GM12878 (cell line): Measurements from ENCODE around the gene ASCC1. TPM values are rescaled to one million over a fixed set of nuclear protein-coding genes. Genes with fewer than 3 reads are reported as not detected.

ENCODE experiments used
- ATAC-seq: fragments of 200-7000 bp; cut with Tn5 transposase; 3 replicates; pipeline ENCODE4 v1.9.1; 2020; ENCODE audit warnings: mild to moderate bottlenecking, moderate library complexity
- BruUV-seq: library from RNA; stranded (reverse); fragments of 400-500 nt; replicated peaks from 2 replicates; lab custom pipeline; 2021; lab: Mats Ljungman, UMichigan
- CTCF ChIA-PET: fragments of 300-600 bp; sonication (Branson Sonifier 250); formaldehyde crosslinking; extraction: SDS; loops from one replicate; lab custom pipeline; 2021; ENCODE audit warnings: inconsistent platforms; lab: Yijun Ruan, JAX
- POLR2A ChIA-PET: fragments of 350-600 bp; formaldehyde crosslinking; extraction: SDS; loops from one replicate; lab custom pipeline; 2021; ENCODE audit warnings: inconsistent platforms; lab: Charles Lee
- RAD21 ChIA-PET: fragments of 300-600 bp; sonication (Branson Sonifier 250); formaldehyde crosslinking; loops from one replicate; lab custom pipeline; 2023; ENCODE audit warnings: antibody characterized with exemption; ENCODE audit not compliant: unreplicated experiment; lab: Charles Lee
- SMC1A ChIA-PET: fragments of 300-600 bp; sonication (Branson Sonifier 250); formaldehyde crosslinking; loops from one replicate; lab custom pipeline; 2023; ENCODE audit not compliant: unreplicated experiment, uncharacterized antibody; lab: Charles Lee
- DNase-seq: peaks from one replicate; pipeline ENCODE4 v3.0.0-alpha.2; 2011; ENCODE audit warnings: low read depth, low spot score
- FAIRE-seq: peaks from 3 replicates; lab custom pipeline; 2011; peaks lifted over from hg19 to GRCh38; lab: Jason Lieb, UNC
- H2AFZ ChIP-seq: 2 replicates; pipeline ENCODE4 v1.6.0; 2011; ENCODE audit warnings: low read depth, low read length, control low read depth; ENCODE audit not compliant: control insufficient read depth
- H3K27ac ChIP-seq: 2 replicates; pipeline ENCODE4 v1.5.1; 2011; ENCODE audit warnings: control low read depth; ENCODE audit not compliant: control insufficient read depth, insufficient read depth
- H3K27me3 ChIP-seq, 2 experiments: replicated peaks in 1 of 2; 2 replicates each; pipeline versions ENCODE4 v1.6.0 to v1.6.1; 2011; ENCODE audit warnings: low read length in 1 of 2; ENCODE audit not compliant: control insufficient read depth in 2 of 2, insufficient read depth in 2 of 2
- H3K36me3 ChIP-seq, 2 experiments: 2 replicates each; pipeline ENCODE4 v1.5.1; 2011; ENCODE audit warnings: low read length in 1 of 2; ENCODE audit not compliant: control insufficient read depth in 2 of 2, insufficient read depth in 2 of 2
- H3K4me1 ChIP-seq: 2 replicates; pipeline ENCODE4 v1.6.1; 2011; ENCODE audit warnings: mild to moderate bottlenecking, low read length, moderate library complexity, mixed read lengths; ENCODE audit not compliant: control insufficient read depth, insufficient read depth
- H3K4me2 ChIP-seq: 2 replicates; pipeline ENCODE4 v1.6.0; 2011; ENCODE audit warnings: control low read depth; ENCODE audit not compliant: control insufficient read depth, insufficient read depth
- H3K4me3 ChIP-seq: fragments of 200-600 bp; sonication (generic); 2 replicates; pipeline ENCODE4 v1.5.1; 2016
- H3K79me2 ChIP-seq: 2 replicates; pipeline ENCODE4 v1.6.0; 2011; ENCODE audit warnings: low read length; ENCODE audit not compliant: control insufficient read depth, insufficient read depth
- H3K9ac ChIP-seq: 2 replicates; pipeline ENCODE4 v1.8.0; 2011; ENCODE audit warnings: low read length, control low read depth, mixed read lengths; ENCODE audit not compliant: control insufficient read depth, insufficient read depth
- H3K9me3 ChIP-seq: replicated peaks from 3 replicates; pipeline ENCODE4 v1.5.1; 2011; ENCODE audit warnings: mild to moderate bottlenecking, low read length; ENCODE audit not compliant: control insufficient read depth, insufficient read depth
- H4K20me1 ChIP-seq: 2 replicates; pipeline ENCODE4 v1.6.0; 2011; ENCODE audit not compliant: control insufficient read depth, insufficient read depth
- CHD1 ChIP-seq: IDR thresholded peaks from 2 replicates; pipeline ENCODE4 v1.6.1; 2012; ENCODE audit warnings: low read depth, low read length, improper control_type of control experiment
- CREB1 ChIP-seq: IDR thresholded peaks from 2 replicates; pipeline ENCODE4 v1.6.1; 2012; ENCODE audit warnings: low read depth, mild to moderate bottlenecking, inconsistent platforms
- IRF3 ChIP-seq: fragments of 450-650 bp; IDR thresholded peaks from 2 replicates; pipeline ENCODE4 v1.6.1; 2014; ENCODE audit warnings: mild to moderate bottlenecking
- KDM1A ChIP-seq: fragments of 200-600 bp; sonication (generic); IDR thresholded peaks from 2 replicates; pipeline ENCODE4 v1.6.1; 2016; ENCODE audit warnings: borderline replicate concordance
- MYB ChIP-seq: fragments of 150-350 bp; IDR thresholded peaks from 2 replicates; pipeline ENCODE4 v1.6.1; 2014; ENCODE audit warnings: mild to moderate bottlenecking, low read depth, low read length, borderline replicate concordance
- SMAD5 ChIP-seq: IDR thresholded peaks from 2 replicates; pipeline ENCODE4 v1.6.1; 2016; ENCODE audit warnings: antibody characterized with exemption, low read depth
- SUZ12 ChIP-seq: fragments of 200-600 bp; sonication (generic); IDR thresholded peaks from one replicate; pipeline ENCODE4 v1.6.1; 2018; ENCODE audit warnings: antibody characterized with exemption, mild to moderate bottlenecking; ENCODE audit not compliant: unreplicated experiment
- YY1 ChIP-seq: IDR thresholded peaks from 2 replicates; pipeline ENCODE4 v1.6.1; 2011; ENCODE audit warnings: low read depth, mild to moderate bottlenecking, low read length
- WGBS: methylation state at CpG from one replicate; pipeline ENCODE4 v1.1.6; 2016; ENCODE audit warnings: low lambda C conversion rate; ENCODE audit not compliant: insufficient replicate concordance, insufficient coverage; ENCODE audit errors: missing lambda C conversion rate; 5-methylcytosine and 5-hydroxymethylcytosine counted together
- in situ Hi-C: fragments of 300-500 bp; cut with MboI; formaldehyde crosslinking; loops from 9 replicates; pipeline ENCODE4 v1.14.3; 2018; ENCODE audit warnings: mixed read lengths
- intact Hi-C: fragments of 100-400 bp; cut with micrococcal nuclease; formaldehyde crosslinking; loops from one replicate; pipeline ENCODE4 v1.14.2; 2022; ENCODE audit not compliant: unreplicated experiment
- polyA plus RNA-seq, 11 experiments: library from polyadenylated mRNA; depleted of rRNA in 4 of 11; unstranded in 6 of 11; stranded (reverse) in 5 of 11; fragments of >200 nt; fragmentation: Nextera tagmentation in 4 of 11; fragmentation: Illumina TruSeq in 1 of 11; extraction: Ambion mirVana in 4 of 11; extraction: Trizol in 1 of 11; gene quantifications; 1 replicate in 1 of 11; 2 replicates in 10 of 11; pipeline versions ENCODE4 v1.2.1 to v1.2.3, GENCODE V29; 2011 to 2016; ENCODE audit warnings: inconsistent platforms in 2 of 11, missing spikeins in 2 of 11, low read depth in 1 of 11
- total RNA-seq, 4 experiments: library from RNA; depleted of rRNA in 3 of 4; stranded (reverse); fragments of >200 nt in 3 of 4; fragmentation: Illumina TruSeq in 1 of 4; extraction: Trizol in 1 of 4; gene quantifications; 2 replicates each; pipeline versions ENCODE4 v1.2.1 to v1.2.3, GENCODE V29; 2013 to 2021
- TF ChIP-seq, protein P1 (sequence below): fragments of 450-650 bp; IDR thresholded peaks from 2 replicates; pipeline ENCODE4 v1.6.1; 2017; ENCODE audit warnings: low read depth, mild to moderate bottlenecking, moderate library complexity

The ASCC1 gene
- total and polyA plus RNA-seq, 10 of the 15 experiments (the other 5 are each of a cell fraction or from before 2014, with no cell fraction given) = 23.3 to 80.6 (median 42.8) TPM

DNA sequence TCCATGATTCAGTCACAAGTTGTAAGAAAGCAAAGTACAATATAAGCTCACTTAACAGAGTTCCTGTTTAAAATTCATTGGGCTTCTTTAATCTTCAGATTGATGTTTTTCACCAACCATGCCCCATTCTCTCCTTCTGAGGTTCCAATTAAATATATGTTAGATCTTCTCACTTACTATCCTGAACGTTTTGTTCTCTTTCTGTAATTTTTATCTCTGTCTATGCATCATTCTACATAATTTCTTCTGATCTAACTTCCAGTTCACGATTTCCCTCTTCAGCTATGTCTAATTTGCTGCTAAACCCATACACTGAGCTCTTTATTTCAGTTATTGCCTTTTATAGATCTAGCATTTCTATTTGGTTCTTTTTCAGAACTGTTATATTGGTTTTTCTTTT, 99.7 kb downstream of the ASCC1 start:
- CTCF ChIA-PET = interaction anchor here (0.7 to 3.8 kb wide), 9 partner anchors 10 to 256 kb away, joined by 3 to 16 read pairs (median 3); no protein-coding TSS in a partner anchor
- Histone ChIP-seq H4K20me1 (no peaks in the 10 kb centered on the region), H3K4me3 (no peak overlapping the region), H2AFZ (no peak overlapping the region), H3K36me3 (peaks cover 0 to 4% of the 10 kb centered on the region in 2 experiments; a peak in 1 of 4 replicates), H3K27ac (no peak overlapping the region), H3K4me1 (no peaks in the 10 kb centered on the region)
- in situ Hi-C loops = no loop called here
- no peak for FAIRE-seq
- SMC1A ChIA-PET = interaction anchor here (1.2 to 3.0 kb wide), 2 partner anchors 17 to 29 kb away, joined by 3 to 9 read pairs; no protein-coding TSS in a partner anchor
- RAD21 ChIA-PET = interaction anchor here (1.2 kb wide), 1 partner anchor 16 kb away, joined by 3 read pairs; no protein-coding TSS in a partner anchor
- no peak for ATAC-seq
- TF ChIP-seq SUZ12 (no peak), CHD1 (no peak), KDM1A (no peak), CREB1 (no peak), SMAD5 (no peak), IRF3 (no peak), MYB (no peak), YY1 (no peak)
- TF ChIP-seq, protein P1, sequence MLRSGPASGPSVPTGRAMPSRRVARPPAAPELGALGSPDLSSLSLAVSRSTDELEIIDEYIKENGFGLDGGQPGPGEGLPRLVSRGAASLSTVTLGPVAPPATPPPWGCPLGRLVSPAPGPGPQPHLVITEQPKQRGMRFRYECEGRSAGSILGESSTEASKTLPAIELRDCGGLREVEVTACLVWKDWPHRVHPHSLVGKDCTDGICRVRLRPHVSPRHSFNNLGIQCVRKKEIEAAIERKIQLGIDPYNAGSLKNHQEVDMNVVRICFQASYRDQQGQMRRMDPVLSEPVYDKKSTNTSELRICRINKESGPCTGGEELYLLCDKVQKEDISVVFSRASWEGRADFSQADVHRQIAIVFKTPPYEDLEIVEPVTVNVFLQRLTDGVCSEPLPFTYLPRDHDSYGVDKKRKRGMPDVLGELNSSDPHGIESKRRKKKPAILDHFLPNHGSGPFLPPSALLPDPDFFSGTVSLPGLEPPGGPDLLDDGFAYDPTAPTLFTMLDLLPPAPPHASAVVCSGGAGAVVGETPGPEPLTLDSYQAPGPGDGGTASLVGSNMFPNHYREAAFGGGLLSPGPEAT = no peak
- TF ChIP-seq, all 136 proteins: peak for 0
- H3K4me2 ChIP-seq = no peak overlapping the region
- 92% methylated on average over 2 of the region's 2 CpGs for WGBS
- no peaks in the 10 kb centered on the region for H3K27me3 ChIP-seq
- H3K79me2 ChIP-seq = no peaks in the 10 kb centered on the region
- POLR2A ChIA-PET = interaction anchor here (0.6 to 0.9 kb wide), 2 partner anchors 196 to 213 kb away, joined by 3 to 4 read pairs; no protein-coding TSS in a partner anchor
- intact Hi-C loops = no loop called here
- H3K9me3 ChIP-seq = peaks cover 7% of the 10 kb centered on the region; the same call in 2 of the 3 replicates
- H3K9ac ChIP-seq = no peak overlapping the region
- no peak for DNase-seq
- BruUV-seq = no TSS peak
